Measurements from ENCODE around the gene AUP1. TPM values are rescaled to one million over a fixed set of nuclear protein-coding genes. Genes with fewer than 3 reads are reported as not detected.

The AUP1 gene
- total and polyA plus RNA-seq, 9 of the 15 experiments (the other 6 are each of a cell fraction or from before 2014, with no cell fraction given): 70.7 to 245 (median 165) TPM

DNA sequence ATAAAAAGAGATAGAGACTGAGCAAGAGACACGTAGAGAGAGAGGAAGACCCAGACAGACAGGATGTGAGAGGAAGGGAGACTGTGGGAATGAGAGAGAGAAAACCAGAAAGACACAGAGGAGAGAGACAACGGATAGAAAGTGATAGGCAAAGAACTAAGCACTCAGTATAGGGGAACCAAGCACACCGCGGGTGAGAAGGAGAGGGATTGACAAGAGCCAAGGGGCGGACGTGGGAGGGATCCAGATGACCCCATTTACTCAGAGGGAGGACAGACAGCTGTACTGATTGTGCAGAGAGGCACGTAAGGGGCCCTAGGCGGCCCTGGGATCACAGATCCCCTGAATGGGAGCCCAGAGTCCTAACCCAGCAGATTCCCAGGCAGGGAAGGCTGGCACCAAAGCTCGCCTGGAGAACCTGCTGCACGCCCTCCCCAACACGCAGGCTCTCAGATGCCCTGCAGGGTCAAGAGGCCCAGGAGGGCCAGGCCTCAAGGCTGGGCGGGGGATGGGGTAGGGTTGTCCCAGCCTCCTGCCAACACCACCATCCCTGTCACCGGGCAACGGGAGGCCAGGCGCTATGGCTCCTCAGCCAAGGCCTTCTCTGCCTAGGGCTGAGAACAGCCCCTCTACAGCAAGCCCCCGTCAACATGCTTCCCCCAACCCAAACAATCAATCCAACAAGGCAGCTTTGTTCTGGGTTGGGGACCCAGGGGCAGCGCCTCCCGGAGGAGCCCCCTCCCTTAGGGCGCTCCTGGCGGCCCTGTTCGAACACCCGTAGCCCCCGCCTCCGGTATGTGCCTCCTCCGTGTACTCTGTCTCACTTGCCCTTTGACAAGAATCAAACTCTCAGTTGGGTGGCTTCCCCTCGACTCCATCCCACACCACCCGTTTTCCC, 23.7 kb upstream of the AUP1 start (continued):
- TF ChIP-seq, protein P1, sequence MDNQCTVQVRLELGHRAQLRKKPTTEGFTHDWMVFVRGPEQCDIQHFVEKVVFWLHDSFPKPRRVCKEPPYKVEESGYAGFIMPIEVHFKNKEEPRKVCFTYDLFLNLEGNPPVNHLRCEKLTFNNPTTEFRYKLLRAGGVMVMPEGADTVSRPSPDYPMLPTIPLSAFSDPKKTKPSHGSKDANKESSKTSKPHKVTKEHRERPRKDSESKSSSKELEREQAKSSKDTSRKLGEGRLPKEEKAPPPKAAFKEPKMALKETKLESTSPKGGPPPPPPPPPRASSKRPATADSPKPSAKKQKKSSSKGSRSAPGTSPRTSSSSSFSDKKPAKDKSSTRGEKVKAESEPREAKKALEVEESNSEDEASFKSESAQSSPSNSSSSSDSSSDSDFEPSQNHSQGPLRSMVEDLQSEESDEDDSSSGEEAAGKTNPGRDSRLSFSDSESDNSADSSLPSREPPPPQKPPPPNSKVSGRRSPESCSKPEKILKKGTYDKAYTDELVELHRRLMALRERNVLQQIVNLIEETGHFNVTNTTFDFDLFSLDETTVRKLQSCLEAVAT (IDR thresholded peaks at IDR 0.05): peak in 1 of 2 experiments; percentile 44; a peak in 1 of 4 replicates
- TF ChIP-seq, protein P2, sequence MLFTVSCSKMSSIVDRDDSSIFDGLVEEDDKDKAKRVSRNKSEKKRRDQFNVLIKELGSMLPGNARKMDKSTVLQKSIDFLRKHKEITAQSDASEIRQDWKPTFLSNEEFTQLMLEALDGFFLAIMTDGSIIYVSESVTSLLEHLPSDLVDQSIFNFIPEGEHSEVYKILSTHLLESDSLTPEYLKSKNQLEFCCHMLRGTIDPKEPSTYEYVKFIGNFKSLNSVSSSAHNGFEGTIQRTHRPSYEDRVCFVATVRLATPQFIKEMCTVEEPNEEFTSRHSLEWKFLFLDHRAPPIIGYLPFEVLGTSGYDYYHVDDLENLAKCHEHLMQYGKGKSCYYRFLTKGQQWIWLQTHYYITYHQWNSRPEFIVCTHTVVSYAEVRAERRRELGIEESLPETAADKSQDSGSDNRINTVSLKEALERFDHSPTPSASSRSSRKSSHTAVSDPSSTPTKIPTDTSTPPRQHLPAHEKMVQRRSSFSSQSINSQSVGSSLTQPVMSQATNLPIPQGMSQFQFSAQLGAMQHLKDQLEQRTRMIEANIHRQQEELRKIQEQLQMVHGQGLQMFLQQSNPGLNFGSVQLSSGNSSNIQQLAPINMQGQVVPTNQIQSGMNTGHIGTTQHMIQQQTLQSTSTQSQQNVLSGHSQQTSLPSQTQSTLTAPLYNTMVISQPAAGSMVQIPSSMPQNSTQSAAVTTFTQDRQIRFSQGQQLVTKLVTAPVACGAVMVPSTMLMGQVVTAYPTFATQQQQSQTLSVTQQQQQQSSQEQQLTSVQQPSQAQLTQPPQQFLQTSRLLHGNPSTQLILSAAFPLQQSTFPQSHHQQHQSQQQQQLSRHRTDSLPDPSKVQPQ (CRISPR knock-in tag; IDR thresholded peaks at IDR 0.05; ENCODE audit: borderline replicate concordance): no peak
- TF ChIP-seq ARNT (IDR thresholded peaks at IDR 0.05) (no peak), PYGO2 (tag; IDR thresholded peaks at IDR 0.05) (no peak), POLR2B (IDR thresholded peaks at IDR 0.05; ENCODE audit: low read depth, partially characterized antibody) (no peak), BDP1 (IDR thresholded peaks at IDR 0.05; ENCODE audit: insufficient read depth, insufficient read length) (no peak)
- TF ChIP-seq, protein P3, sequence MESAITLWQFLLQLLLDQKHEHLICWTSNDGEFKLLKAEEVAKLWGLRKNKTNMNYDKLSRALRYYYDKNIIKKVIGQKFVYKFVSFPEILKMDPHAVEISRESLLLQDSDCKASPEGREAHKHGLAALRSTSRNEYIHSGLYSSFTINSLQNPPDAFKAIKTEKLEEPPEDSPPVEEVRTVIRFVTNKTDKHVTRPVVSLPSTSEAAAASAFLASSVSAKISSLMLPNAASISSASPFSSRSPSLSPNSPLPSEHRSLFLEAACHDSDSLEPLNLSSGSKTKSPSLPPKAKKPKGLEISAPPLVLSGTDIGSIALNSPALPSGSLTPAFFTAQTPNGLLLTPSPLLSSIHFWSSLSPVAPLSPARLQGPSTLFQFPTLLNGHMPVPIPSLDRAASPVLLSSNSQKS (CRISPR knock-in tag; IDR thresholded peaks at IDR 0.05): no peak
- TF ChIP-seq, protein P4, sequence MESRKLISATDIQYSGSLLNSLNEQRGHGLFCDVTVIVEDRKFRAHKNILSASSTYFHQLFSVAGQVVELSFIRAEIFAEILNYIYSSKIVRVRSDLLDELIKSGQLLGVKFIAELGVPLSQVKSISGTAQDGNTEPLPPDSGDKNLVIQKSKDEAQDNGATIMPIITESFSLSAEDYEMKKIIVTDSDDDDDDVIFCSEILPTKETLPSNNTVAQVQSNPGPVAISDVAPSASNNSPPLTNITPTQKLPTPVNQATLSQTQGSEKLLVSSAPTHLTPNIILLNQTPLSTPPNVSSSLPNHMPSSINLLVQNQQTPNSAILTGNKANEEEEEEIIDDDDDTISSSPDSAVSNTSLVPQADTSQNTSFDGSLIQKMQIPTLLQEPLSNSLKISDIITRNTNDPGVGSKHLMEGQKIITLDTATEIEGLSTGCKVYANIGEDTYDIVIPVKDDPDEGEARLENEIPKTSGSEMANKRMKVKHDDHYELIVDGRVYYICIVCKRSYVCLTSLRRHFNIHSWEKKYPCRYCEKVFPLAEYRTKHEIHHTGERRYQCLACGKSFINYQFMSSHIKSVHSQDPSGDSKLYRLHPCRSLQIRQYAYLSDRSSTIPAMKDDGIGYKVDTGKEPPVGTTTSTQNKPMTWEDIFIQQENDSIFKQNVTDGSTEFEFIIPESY (CRISPR knock-in tag; IDR thresholded peaks at IDR 0.05): peak; percentile 81
- TF ChIP-seq, protein P5, sequence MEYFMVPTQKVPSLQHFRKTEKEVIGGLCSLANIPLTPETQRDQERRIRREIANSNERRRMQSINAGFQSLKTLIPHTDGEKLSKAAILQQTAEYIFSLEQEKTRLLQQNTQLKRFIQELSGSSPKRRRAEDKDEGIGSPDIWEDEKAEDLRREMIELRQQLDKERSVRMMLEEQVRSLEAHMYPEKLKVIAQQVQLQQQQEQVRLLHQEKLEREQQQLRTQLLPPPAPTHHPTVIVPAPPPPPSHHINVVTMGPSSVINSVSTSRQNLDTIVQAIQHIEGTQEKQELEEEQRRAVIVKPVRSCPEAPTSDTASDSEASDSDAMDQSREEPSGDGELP (CRISPR knock-in tag; IDR thresholded peaks at IDR 0.05; ENCODE audit: borderline replicate concordance): peak; percentile 36; the same call in 1 of the 2 replicates

Measured in K562 (cell line).